Measurements from ENCODE around the gene PPP1CA. TPM values are rescaled to one million over a fixed set of nuclear protein-coding genes. Genes with fewer than 3 reads are reported as not detected.

The PPP1CA gene
- total RNA-seq, 2 donors from 2014 or later, result 220 to 322 TPM

DNA sequence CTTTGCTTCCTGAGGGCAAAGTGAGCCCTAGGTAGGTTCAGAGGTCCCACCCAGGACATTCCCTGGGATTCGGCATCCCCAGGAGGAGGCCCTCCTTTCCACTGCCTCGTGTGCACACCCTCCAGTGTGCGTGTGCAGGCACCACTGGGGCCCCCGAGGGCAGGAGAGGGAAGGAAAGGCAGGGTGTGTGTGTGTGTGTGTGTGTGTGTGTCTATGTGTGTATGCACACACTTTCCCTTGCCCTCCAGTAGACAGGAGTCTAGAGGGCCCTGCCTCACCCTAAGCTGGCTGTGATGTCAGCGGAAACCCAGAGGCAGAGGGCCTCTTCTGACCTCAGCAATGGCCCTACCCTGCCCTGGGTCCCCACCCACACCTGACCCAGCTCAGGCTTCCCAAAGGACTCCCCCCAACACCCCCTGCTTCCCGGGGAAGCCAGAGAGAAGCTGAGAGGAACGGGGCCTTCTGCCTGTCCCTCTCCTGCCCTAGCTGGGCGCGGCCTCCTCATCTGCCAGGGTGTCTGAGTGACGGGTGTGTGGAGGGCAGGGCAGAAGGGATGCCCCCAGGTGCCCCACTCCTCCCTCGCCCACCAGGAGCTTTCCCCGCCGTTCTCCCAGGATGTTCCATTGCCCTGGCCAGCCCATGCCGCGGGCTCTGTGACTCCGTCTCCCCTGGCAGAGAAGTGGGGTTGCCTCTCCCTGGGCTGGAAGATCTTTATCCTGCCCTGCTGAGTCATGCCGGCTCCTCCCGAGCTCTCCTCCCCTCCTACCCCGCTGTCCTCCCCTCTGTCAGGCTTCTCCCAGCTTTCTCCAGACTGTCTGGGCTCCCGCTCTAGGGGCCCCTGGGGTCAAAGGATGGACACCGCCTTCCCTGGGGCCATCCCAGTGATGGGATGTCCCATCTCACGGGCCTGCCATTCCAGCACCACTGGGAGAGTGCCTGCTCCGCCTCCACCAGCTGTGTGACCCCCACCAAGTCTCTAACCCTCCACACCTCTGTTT is 22.3 kb downstream of the PPP1CA start:
- Mint-ChIP-seq H3K36me3 (ENCODE audit: low read depth) (no peaks in the 10 kb centered on the region), H3K4me3 (no peak overlapping the region), H3K4me1 (peaks cover 7% of the 10 kb centered on the region), H3K27me3 (no peaks in the 10 kb centered on the region), H3K27ac (peak overlapping the region; percentile 7), H3K9me3 (no peaks in the 10 kb centered on the region)
- no peak for ATAC-seq (replicated peaks)

DNA sequence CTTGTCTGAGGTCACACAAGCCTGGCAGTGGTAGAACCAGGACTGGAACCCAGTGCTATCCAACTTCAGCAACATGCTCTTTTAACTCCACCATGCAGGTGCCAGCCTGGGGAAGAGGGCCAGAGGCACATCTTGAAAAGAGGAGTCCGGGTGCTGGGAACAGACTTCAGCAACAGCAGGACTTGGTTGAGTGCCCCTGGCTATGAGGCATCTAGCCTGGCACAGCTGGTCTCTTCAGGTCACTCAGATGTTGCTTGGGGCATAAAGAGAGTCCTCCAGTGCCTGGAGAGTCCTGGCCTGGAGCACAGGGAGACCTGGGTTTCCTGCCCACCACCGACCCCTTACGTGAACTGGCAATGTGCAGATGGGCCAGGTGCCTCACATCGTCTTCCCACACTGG is 23.1 kb downstream of the PPP1CA start:
- Mint-ChIP-seq H3K4me3 (no peak overlapping the region), H3K9me3 (no peaks in the 10 kb centered on the region), H3K36me3 (ENCODE audit: low read depth) (no peaks in the 10 kb centered on the region), H3K27me3 (no peaks in the 10 kb centered on the region), H3K4me1 (peaks cover 13% of the 10 kb centered on the region), H3K27ac (peak overlapping the region; percentile 7)
- ATAC-seq (replicated peaks), result no peak

DNA sequence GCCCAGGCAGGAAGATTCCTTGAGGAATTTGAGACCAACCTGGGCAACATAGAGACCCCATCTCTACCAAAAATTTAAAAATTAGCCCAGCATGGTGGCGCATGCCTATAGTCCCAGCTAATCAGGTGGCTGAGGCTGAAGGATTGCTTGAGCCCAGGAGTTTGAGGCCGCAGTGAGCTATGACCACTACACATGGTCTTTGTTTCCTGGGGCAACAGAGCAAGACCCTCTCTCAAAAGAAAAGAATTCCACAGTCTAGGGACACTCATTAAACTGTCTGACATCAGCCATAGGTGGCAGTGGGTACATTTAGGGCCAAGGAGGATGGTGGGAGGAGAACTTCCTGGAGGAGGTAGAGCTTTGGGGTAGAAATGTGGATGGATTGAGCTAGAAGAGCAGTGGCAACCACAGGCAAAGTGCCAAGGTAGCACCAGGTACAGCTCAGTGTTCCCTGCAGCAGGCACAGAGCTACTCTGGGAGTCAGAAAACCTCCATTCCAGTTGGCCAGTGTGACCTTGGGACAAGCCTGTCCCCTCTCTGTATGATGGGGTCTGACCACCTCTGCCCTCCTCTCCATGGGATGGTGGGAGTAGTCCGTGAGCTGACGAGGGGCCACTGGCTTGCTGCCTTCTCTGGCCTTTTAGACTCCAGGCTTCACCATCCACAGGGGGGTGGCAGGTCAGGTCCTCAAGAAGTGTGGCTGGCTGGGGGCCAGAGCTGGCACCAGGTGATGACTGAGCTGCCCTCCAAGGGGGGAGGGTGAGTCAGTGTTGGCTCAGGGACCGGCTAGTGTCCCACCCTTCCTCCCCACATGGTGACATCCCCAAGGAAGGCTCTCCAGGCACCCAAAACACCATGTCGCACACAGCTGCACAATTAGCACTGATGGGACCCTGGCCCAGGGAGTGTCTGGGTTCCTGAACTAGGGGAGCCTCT is 24.5 kb downstream of the PPP1CA start:
- H3K4me3 Mint-ChIP-seq, result no peak overlapping the region
- H3K27ac Mint-ChIP-seq, result no peak overlapping the region
- no peaks in the 10 kb centered on the region for H3K36me3 Mint-ChIP-seq (ENCODE audit: low read depth)
- no peaks in the 10 kb centered on the region for H3K27me3 Mint-ChIP-seq
- no peak for ATAC-seq (replicated peaks)
- peaks cover 8% of the 10 kb centered on the region for H3K4me1 Mint-ChIP-seq
- no peaks in the 10 kb centered on the region for H3K9me3 Mint-ChIP-seq

DNA sequence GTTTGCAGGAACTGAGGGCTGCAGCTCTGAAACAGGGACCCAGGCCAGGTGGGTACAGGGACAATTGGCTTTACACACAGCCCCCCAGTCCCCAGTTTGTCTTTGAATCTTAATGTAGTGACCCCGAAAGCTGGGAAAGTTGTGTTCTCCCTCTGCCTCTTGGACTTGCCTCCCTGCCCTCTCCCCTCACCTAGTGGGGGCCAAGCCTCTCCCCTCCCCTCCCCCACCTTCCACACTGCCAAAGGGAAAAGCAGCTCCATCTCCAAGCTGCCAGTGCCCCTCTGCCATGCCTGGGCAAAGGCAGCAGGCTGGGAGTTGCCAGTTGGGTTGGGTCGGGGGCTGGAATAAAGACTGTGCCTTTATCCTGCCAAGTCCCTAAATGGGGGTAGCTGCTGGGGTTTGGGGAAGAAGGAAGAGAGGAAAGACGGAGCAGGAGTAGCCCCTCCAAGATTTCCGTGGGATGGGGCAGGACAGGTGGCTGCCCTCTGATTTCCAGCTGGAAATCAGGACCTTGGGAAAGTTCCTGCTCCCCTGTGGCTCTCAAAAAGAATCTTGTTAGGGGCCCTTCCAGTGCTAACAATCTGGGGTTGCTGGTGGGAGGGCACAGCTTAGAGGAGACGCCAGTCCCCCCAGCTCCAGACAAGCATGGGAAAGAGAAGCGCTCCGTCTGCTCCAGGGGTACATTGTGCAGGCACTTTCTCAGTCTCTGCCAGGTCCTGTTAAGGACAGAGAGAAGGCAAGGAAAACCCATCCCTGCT is 25.4 kb downstream of the PPP1CA start:
- H3K4me3 Mint-ChIP-seq, result no peak overlapping the region
- H3K4me1 Mint-ChIP-seq, result peaks cover 15% of the 10 kb centered on the region
- peaks cover 5% of the 10 kb centered on the region for H3K27me3 Mint-ChIP-seq
- ATAC-seq (replicated peaks), result no peak
- no peak overlapping the region for H3K27ac Mint-ChIP-seq
- no peaks in the 10 kb centered on the region for H3K36me3 Mint-ChIP-seq (ENCODE audit: low read depth)
- no peaks in the 10 kb centered on the region for H3K9me3 Mint-ChIP-seq

- H3K9me3 Mint-ChIP-seq, result no peaks in the 10 kb centered on the region
- no peak overlapping the region for H3K4me3 Mint-ChIP-seq
- peaks cover 6% of the 10 kb centered on the region for H3K27me3 Mint-ChIP-seq
Measured at GRCh38 chr11:67375320-67376055, 26.2 kb downstream of the PPP1CA start.

GRCh38 chr11:67374571-67375281 is 26.9 kb downstream of the PPP1CA start:
- ATAC-seq (replicated peaks), result no peak
- H3K27ac Mint-ChIP-seq, result peak overlapping the region; percentile 84
- H3K9me3 Mint-ChIP-seq, result no peaks in the 10 kb centered on the region
- peaks cover 6% of the 10 kb centered on the region for H3K27me3 Mint-ChIP-seq
- H3K36me3 Mint-ChIP-seq (ENCODE audit: low read depth), result no peaks in the 10 kb centered on the region
- peaks cover 26% of the 10 kb centered on the region for H3K4me1 Mint-ChIP-seq
- H3K4me3 Mint-ChIP-seq, result peak overlapping the region; percentile 84

More at GRCh38 chr11:67375320-67376055, 26.2 kb downstream of the PPP1CA start:
- H3K4me1 Mint-ChIP-seq, result peaks cover 22% of the 10 kb centered on the region
- no peaks in the 10 kb centered on the region for H3K36me3 Mint-ChIP-seq (ENCODE audit: low read depth)
- ATAC-seq (replicated peaks), result no peak
- no peak overlapping the region for H3K27ac Mint-ChIP-seq

- no peaks in the 10 kb centered on the region for H3K9me3 Mint-ChIP-seq
- peaks cover 35% of the 10 kb centered on the region for H3K4me1 Mint-ChIP-seq
- peaks cover 6% of the 10 kb centered on the region for H3K27me3 Mint-ChIP-seq
- H3K36me3 Mint-ChIP-seq (ENCODE audit: low read depth), result no peaks in the 10 kb centered on the region
- peak overlapping the region; percentile 84 for H3K4me3 Mint-ChIP-seq
- H3K27ac Mint-ChIP-seq, result peak overlapping the region; percentile 84
- ATAC-seq (replicated peaks), result peak; percentile 55
Measured at GRCh38 chr11:67373648-67374570, 27.7 kb downstream of the PPP1CA start.

DNA sequence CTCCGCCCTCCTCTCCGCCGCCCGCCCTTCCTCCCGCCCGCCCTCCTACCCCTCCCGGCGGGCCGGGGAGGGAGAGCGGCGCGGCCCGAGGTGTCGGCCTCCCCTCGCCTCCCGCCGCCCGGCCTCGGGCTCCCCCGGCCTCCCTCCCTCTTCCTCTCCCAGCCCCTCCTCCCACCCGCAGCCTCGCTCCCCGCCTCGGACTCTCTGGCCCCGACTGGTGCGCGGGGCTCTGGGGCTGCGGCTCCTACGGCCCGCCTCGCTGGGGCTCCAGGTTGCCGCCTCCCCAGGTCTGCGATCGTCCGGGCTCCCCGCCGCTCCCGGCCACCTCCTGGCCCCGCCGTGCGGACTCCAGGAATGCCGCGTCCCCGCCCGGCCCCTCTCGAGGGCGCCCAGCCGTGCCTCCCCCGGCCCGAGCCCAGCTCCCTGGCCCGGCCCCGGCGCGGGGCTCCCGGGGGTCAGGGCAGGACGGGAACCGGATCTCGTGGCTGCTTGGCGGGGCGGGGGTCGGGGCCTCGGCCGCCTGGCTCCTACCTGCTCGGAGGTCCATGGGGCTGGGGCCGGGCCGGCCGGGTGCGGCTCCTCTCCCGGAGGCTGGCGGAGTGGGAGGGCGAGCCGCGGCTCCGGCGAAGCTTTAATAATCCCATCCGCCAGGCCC is 28.5 kb downstream of the PPP1CA start, which contains the start of gene CLCF1:
Gene CLCF1, minus strand, starts transcription at position 606 of the 655 bp plus-strand sequence. Its CDS starts 59 bp downstream, at position 547.
- H3K27ac Mint-ChIP-seq, result peak within 1 kb of the TSS; percentile 84
- H3K4me3 Mint-ChIP-seq, result peak within 1 kb of the TSS; percentile 84
- H3K9me3 Mint-ChIP-seq, result no peaks in the 10 kb centered on the region
- peak; percentile 19 for ATAC-seq (replicated peaks)
- peaks cover 43% of the 10 kb centered on the region for H3K4me1 Mint-ChIP-seq
- peaks cover 6% of the 10 kb centered on the region for H3K27me3 Mint-ChIP-seq
- H3K36me3 Mint-ChIP-seq (ENCODE audit: low read depth), result no peaks in the 10 kb centered on the region

- no peak for ATAC-seq (replicated peaks)
- Mint-ChIP-seq H3K27me3 (peaks cover 6% of the 10 kb centered on the region), H3K4me3 (peak overlapping the region; percentile 76), H3K4me1 (peaks cover 48% of the 10 kb centered on the region), H3K9me3 (no peaks in the 10 kb centered on the region), H3K27ac (no peak overlapping the region), H3K36me3 (ENCODE audit: low read depth) (no peaks in the 10 kb centered on the region)
Measured at GRCh38 chr11:67372321-67372992, 29.2 kb downstream of the PPP1CA start.

DNA sequence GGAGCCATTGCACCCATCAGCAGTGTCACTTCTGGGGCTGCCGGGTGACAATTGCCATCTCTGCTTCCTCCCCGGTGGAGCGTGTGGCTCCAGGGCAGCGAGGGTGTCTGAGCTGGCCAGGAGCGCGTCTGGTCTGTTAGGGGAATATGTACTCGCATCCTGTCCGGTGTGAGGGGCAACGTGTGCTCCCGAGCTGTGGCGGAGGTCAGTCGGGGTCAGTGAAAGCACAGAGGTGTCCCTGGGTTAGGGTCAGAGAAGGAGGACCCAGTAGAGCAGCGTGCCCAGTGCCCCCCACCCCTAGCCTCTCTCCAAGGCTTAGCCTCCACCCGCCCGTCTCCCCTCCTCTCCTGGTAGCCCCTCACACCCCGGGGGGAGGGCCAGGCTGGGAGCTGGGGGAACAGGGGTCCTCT is 29.7 kb downstream of the PPP1CA start:
- peaks cover 6% of the 10 kb centered on the region for H3K27me3 Mint-ChIP-seq
- no peaks in the 10 kb centered on the region for H3K9me3 Mint-ChIP-seq
- H3K4me3 Mint-ChIP-seq, result peak overlapping the region; percentile 76
- ATAC-seq (replicated peaks), result no peak
- H3K27ac Mint-ChIP-seq, result peak overlapping the region; percentile 39
- H3K36me3 Mint-ChIP-seq (ENCODE audit: low read depth), result no peaks in the 10 kb centered on the region
- H3K4me1 Mint-ChIP-seq, result peaks cover 48% of the 10 kb centered on the region

DNA sequence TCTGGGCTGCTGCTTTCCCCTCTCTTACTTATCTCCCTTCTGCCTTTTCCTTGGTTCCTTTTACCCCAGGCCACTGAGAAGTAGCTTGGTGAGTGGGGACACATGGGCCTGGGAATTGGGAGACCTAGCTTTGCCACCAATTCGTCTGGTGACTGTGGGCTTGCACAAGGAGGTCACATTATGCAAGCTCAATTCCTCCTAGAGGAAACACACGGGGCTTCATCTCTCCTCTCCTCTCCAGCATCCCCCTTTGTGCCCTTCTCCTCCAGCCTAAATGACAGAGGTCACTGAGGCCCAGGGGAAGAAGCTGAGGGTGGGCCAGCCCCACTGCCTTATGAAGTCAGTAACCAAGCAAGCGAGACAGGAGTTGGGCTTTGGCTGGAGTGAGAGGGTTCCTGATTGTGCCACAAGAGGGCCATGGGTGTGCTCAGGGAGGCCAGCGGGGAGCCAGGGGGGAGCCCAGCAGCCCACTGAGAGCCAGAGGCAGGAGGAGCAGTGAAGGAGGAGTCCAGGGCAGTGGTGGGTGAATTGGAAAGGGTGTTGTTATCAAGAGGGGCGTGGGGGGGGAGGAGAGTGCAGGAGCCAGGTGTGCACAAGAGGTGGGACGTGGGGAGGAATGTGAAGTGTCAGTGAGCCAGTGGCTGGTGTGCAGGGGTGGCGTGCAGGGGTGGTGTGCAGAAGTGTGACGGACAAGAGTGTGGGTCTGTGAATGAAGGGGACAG is 30.3 kb downstream of the PPP1CA start:
- H3K4me1 Mint-ChIP-seq, result peaks cover 49% of the 10 kb centered on the region
- peaks cover 6% of the 10 kb centered on the region for H3K27me3 Mint-ChIP-seq
- no peaks in the 10 kb centered on the region for H3K9me3 Mint-ChIP-seq
- peak overlapping the region; percentile 39 for H3K27ac Mint-ChIP-seq
- peak overlapping the region; percentile 76 for H3K4me3 Mint-ChIP-seq
- ATAC-seq (replicated peaks), result no peak
- H3K36me3 Mint-ChIP-seq (ENCODE audit: low read depth), result no peaks in the 10 kb centered on the region
